ENCODE measurements around the gene COMP.
"Not testable (repeated sequence)": the region's sequence is repeated elsewhere in the genome, so short reads cannot be mapped to it uniquely, and the experiment has no call there.

The COMP gene

DNA sequence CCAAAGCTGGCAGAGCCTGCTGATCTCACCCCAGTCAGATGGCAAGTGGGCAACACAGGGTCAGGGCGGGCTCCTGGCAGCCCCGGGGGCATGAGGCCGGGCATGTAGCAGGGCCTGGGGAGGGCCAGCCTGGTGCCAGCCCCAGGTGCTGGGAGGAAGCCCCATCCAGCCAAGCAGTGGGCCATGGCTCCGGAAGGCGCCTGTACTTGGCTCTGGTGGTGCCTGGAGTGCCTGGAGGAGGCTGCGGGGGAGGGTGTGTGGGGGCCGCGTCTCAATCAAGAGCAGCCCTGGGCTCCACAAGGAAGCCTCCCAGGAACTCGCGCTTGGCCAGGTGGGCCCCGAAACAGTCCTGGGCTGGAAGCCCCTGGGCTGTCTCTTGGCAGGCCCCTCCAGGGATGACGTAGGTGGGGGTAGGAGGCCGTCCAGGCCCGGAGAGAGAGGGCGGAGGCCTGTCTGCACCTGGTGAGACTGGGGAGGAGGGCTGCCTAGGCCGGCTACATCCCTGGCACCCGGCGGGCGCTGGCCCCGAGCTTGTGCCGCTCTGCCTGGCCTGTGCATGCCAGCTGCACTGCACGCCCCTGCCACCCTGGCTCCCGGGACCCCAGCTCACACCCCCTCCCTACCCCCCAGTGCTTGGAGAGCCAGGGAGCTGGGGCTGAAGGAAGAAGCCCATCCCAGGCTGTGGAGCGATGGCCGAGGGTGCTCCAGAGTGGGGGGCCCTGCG is 45.9 kb downstream of the COMP start:
- DNase-seq, result no peak

DNA sequence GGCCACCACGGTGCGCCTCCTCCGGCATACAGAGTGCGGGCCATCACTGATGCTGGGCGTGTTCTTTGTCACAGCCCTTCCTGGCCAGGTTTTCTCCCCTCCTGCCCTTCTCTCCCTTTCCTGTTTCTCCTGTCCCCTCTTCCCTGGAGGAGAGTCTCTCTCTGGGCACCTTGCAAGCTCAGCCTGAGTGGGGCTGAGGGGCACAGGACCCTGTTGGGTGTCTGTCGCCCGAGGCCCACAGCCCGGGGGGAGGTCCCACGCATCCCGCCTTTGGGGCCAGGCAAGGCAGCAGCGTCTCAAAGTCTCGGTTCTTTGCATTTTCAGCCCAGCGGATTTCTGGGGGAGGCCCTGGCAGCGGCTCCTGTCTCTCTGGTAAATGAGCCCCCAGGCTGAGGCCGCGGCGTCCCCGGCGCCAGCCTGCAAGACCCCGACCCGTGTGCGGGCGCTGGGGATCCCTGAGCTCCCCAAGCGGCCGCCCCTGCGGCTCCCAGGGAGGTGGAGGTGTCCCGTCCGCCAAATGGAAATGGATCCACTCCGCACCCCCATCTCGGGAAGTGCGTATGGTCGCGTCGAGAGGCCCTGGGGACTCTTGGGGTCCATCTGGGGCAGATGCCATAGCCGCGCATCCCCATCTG is 47.2 kb downstream of the COMP start:
- DNase-seq, result no peak

GRCh38 chr19:18742838-18743783 is 48.0 kb downstream of the COMP start:
- DNase-seq, result no peak

DNA sequence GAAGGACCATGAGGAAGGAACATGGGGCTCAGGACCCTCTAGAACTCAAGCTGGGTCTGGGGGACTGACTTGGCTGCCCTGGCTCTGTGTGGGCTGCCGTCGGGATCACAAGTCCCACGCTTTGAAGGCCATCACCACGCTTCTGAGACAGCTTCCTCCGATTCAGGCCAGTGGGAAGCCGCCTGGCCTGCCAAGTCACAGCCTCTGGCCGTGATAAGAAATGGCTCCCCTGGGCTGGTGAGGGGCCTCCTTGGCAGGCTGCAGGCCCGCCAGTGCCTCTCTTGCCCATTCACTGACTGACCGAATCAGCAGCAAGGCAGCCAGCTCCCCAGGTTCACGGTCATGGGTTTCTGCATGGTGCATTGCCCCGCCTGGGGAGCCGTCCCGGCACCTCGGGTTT is 48.8 kb downstream of the COMP start:
- no peak for DNase-seq

DNA sequence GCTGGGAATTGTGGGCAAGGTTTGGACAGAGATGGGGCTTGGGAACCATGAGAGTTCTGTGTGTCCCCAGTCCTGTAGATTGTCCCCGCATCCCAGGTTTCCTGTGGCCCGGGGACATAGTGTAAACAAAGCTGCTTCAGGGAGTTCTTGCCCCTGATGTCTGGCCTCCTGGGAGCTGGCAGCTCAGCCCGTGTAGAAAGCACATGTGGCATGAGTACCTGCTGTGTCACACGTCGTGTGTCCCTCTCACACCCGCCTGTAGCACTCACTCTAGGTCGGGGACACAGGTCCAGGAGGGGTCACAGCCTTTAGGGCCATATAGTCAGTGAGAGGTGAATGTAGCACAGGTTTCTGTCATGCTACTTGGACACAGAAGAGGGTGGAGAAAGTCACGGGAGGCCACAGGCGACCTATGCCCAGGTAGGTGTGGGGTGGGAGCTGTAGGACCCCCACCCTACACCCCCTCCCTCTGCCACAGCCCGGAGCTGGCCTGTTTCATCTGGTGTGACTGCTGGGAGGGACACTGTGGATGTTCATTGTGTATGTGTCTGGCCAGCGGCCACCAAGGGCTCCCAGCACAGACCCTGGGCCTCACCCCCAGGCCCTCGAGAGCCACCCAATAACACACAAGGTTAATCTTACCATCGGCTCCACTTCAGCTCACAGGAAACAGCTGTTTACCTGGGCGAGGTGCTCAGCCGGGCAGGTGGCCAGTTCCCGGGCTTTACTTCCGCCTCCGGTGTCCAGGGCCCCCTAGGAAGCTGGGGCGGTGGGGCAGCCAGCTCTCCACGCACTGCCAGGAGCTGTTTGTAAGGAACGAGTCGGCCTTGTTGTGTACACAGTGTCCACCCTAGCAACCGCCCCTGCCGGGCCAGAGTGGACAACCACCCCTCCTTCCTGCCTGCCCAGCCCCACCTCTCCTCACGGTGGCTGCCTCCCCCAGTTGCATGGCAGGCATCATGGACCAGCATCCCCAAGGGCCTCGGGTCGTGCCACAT is 49.7 kb downstream of the COMP start:
- DNase-seq, result no peak

DNA sequence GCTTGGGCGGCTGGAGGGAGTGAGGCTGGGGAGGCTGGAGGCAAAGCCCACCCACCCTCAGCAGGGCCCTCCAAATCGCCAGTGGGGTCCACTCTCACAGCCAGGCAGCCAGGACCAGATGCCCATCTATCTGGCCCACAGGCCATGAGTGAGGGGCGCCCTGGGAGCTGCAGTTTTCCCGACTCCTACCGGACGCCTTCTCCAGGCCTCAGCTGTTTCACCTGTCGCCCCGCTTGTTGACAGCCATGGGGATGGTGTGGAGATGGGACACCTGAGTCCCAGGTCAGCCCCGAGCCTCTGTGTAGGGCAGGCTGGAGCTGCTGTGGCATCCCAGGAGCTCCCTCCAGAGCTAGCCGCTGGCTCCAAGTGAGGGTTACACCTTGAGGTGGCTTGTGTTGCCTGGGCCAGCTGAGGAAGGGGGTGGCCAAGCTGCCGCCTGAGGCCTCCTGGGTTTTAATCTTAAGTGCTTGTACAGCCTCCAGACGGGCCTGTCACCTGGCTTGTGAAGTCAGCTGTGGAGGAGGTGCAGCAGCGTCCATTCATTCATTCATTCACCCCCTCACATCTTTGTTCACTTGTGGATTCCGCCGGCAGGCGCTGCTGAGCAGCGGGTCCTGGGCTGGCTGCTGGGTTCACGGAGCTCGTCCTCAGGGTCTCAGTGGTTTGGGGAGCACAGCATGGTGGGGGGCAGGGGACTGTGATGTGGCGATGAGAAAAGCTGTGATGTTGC is 52.0 kb downstream of the COMP start:
- DNase-seq, result no peak

DNA sequence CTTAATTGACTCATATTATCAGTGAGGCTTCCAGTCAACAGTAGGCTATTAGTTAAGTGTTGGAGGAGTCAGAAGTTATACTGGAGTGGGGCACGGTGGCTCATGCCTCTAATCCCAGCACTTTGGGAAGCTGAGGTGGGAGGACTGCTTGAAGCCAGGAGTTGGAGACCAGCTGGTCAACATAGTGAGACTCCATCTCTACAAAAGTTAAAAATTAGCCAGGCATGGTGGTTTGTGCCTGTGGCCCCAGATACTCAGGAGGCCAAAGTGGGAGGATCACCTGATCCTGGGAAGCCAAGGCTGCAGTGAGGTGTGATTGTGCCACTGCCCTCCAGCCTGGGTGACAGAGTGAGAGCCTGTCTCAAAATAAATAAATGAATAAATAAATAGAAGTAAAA is 53.2 kb downstream of the COMP start:
- no peak for DNase-seq

- DNase-seq, result no peak
Measured at GRCh38 chr19:18737337-18737953, 53.7 kb downstream of the COMP start.

GRCh38 chr19:18736415-18737336 is 54.4 kb downstream of the COMP start:
- DNase-seq, result no peak

DNA sequence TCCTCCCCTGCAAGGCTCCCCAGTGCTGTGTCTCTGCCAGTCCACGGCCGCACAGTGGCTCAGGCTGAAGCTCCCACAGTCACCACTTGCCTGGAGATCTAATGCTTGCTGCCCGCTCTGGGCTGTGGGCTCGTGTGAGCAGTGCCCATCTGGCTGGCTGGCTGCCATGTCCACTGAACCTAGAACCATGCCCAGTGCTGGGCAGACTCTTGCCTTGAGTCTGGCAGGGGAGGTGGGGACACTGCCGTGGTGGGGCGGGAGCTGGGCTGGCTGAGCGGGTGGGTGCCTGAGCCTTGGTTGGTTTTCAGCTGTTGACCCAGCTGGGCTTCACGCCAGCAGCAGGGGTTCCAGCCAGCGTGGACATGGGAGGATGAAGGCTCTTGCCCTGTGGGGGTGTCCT is 55.4 kb downstream of the COMP start:
- DNase-seq, result no peak

DNA sequence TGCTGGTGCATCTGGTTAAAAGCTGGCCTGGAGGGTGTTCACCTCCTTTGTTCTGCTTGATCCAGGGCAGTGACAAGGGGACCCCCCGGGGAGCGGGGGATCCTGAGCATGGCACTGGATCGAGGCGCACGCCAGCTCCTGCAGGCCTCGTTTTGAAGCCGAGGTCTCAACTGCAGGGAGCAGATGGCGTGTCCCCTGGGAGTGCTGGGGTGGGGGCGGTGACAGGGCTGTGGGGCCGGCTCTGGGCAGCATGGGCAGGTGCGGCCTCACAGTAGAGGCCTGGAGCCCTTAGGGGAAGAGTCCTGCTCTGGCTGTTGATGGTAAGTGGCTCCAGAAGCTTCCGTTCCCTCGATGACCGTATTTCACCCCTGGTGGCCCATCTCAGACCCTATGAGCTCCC is 55.8 kb downstream of the COMP start:
- no peak for DNase-seq

- DNase-seq, result not testable (repeated sequence)
Measured at GRCh38 chr19:18733762-18734332, 57.3 kb downstream of the COMP start.

- no peak for DNase-seq
Measured at GRCh38 chr19:18733196-18733647, 57.9 kb downstream of the COMP start.
